Neural cell (in vitro differentiated cells): ENCODE data around the gene CASP1.

ENCODE experiments used
- EZH2 ChIP-seq: fragments of 200-600, 300-800 bp; shearing (Covaris generic), sonication (generic); IDR thresholded peaks from 2 replicates; pipeline ENCODE4 v1.6.1; 2014; ENCODE audit warnings: antibody characterized with exemption, low read length, borderline replicate concordance, mild to moderate bottlenecking; ENCODE audit not compliant: insufficient read depth, poor library complexity, severe bottlenecking
- RAD21 ChIP-seq: fragments of 450-650 bp; conservative IDR thresholded peaks from 2 replicates; pipeline ENCODE4 v1.6.1; 2014; ENCODE audit warnings: antibody characterized with exemption, mild to moderate bottlenecking, moderate library complexity
- TAF1 ChIP-seq: IDR thresholded peaks from 2 replicates; pipeline ENCODE4 v1.6.1; 2012; ENCODE audit warnings: low read depth
- TF ChIP-seq, protein P1 (sequence below): fragments of 450-650 bp; IDR thresholded peaks from 2 replicates; pipeline ENCODE4 v1.5.1; 2014; ENCODE audit warnings: antibody characterized with exemption, mild to moderate bottlenecking, moderate library complexity; ENCODE audit not compliant: poor library complexity, severe bottlenecking
- TF ChIP-seq, protein P2 (sequence below): IDR thresholded peaks from 2 replicates; pipeline ENCODE4 v1.6.1; 2012; ENCODE audit warnings: borderline replicate concordance

DNA sequence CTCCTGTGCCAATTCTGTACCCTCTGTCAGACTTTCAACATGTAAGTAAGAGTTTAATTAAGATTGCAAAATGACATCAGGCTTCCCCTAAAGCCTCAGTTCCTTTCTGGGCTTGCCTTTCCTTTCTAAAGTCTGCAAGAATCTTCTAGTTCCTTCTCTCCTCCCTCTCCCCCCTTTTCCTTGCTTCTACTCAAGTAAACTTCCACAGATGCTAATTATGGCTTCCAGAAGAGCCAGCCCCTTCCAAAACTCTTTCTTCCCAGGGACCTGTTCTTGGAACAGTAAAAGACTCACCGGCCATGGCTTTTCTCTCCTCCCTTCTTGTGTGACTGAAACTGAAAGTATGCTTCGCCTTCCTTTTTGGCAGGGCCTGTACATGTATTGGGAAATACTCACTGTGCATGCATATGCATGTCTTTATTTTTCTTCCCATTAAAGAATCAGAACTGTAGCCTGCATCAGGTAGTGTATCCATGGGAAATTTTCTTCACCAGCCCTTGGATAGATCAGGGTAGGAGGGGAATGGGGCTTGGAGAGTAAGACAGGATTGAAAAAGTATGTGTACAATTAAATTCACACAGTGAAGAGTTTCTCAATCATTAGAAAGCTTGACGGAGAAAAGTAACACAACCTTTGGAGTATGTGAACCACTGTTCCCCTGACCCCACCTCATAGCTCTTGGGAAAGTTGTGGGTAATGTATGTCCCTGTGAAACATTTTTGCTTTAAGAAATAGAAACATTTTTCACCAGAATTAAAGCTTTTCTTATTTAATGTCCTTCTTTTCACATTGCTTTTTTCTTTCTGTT, at the start of gene CASP1:
- TF ChIP-seq, protein P1, sequence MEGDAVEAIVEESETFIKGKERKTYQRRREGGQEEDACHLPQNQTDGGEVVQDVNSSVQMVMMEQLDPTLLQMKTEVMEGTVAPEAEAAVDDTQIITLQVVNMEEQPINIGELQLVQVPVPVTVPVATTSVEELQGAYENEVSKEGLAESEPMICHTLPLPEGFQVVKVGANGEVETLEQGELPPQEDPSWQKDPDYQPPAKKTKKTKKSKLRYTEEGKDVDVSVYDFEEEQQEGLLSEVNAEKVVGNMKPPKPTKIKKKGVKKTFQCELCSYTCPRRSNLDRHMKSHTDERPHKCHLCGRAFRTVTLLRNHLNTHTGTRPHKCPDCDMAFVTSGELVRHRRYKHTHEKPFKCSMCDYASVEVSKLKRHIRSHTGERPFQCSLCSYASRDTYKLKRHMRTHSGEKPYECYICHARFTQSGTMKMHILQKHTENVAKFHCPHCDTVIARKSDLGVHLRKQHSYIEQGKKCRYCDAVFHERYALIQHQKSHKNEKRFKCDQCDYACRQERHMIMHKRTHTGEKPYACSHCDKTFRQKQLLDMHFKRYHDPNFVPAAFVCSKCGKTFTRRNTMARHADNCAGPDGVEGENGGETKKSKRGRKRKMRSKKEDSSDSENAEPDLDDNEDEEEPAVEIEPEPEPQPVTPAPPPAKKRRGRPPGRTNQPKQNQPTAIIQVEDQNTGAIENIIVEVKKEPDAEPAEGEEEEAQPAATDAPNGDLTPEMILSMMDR, result no peak
- TF ChIP-seq EZH2 (no peak), TAF1 (no peak), RAD21 (no peak)
- TF ChIP-seq, protein P2, sequence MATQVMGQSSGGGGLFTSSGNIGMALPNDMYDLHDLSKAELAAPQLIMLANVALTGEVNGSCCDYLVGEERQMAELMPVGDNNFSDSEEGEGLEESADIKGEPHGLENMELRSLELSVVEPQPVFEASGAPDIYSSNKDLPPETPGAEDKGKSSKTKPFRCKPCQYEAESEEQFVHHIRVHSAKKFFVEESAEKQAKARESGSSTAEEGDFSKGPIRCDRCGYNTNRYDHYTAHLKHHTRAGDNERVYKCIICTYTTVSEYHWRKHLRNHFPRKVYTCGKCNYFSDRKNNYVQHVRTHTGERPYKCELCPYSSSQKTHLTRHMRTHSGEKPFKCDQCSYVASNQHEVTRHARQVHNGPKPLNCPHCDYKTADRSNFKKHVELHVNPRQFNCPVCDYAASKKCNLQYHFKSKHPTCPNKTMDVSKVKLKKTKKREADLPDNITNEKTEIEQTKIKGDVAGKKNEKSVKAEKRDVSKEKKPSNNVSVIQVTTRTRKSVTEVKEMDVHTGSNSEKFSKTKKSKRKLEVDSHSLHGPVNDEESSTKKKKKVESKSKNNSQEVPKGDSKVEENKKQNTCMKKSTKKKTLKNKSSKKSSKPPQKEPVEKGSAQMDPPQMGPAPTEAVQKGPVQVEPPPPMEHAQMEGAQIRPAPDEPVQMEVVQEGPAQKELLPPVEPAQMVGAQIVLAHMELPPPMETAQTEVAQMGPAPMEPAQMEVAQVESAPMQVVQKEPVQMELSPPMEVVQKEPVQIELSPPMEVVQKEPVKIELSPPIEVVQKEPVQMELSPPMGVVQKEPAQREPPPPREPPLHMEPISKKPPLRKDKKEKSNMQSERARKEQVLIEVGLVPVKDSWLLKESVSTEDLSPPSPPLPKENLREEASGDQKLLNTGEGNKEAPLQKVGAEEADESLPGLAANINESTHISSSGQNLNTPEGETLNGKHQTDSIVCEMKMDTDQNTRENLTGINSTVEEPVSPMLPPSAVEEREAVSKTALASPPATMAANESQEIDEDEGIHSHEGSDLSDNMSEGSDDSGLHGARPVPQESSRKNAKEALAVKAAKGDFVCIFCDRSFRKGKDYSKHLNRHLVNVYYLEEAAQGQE, result no peak
